OCI-LY7 (cell line): ENCODE measurements around the gene COG2. TPM values are rescaled to one million over a fixed set of nuclear protein-coding genes. Genes with fewer than 3 reads are reported as not detected.

ENCODE experiments used
- Bru-seq: library from RNA; stranded (reverse); fragments of 400-500 nt; gene quantifications from one replicate; lab custom pipeline; 2021; lab: Mats Ljungman, UMichigan
- BruChase-seq, 2 experiments: library from RNA; stranded (reverse); fragments of 400-500 nt; gene quantifications; one replicate each; lab custom pipeline; 2021; lab: Mats Ljungman, UMichigan
- BruUV-seq: library from RNA; stranded (reverse); fragments of 400-500 nt; replicated peaks from 2 replicates; lab custom pipeline; 2021; lab: Mats Ljungman, UMichigan
- CTCF ChIA-PET: fragments of 300-600 bp; sonication (Branson Sonifier 250); formaldehyde crosslinking; loops from one replicate; lab custom pipeline; 2022; ENCODE audit warnings: antibody characterized with exemption; ENCODE audit not compliant: unreplicated experiment; lab: Charles Lee
- POLR2A ChIA-PET: fragments of 300-600 bp; sonication (Branson Sonifier 250); formaldehyde crosslinking; loops from one replicate; lab custom pipeline; 2022; ENCODE audit warnings: antibody characterized with exemption; lab: Charles Lee
- DNase-seq: peaks from one replicate; pipeline ENCODE4 v3.0.0-alpha.2; 2015; ENCODE audit warnings: low spot score
- H2AFZ ChIP-seq: fragments of 200-600 bp; sonication (generic), shearing (Covaris generic); 2 replicates; pipeline ENCODE4 v1.6.1; 2014; ENCODE audit warnings: mild to moderate bottlenecking, antibody characterized with exemption, low read length, moderate library complexity
- H3K27ac ChIP-seq: fragments of 200-600 bp; sonication (generic); 2 replicates; pipeline ENCODE4 v1.5.1; 2014; ENCODE audit warnings: mixed run types, low read depth, mild to moderate bottlenecking, moderate library complexity, low read length, inconsistent platforms; ENCODE audit not compliant: poor library complexity, severe bottlenecking
- H3K36me3 ChIP-seq: fragments of 200-600 bp; sonication (generic); 2 replicates; pipeline ENCODE4 v1.6.1; 2014; ENCODE audit warnings: mild to moderate bottlenecking, antibody characterized with exemption, low read length, moderate library complexity, mixed read lengths; ENCODE audit not compliant: insufficient read depth
- H3K4me1 ChIP-seq: fragments of 200-600 bp; sonication (generic); 2 replicates; pipeline ENCODE4 v1.5.1; 2014; ENCODE audit warnings: mild to moderate bottlenecking, low read length; ENCODE audit not compliant: insufficient read depth, poor library complexity, severe bottlenecking
- H3K4me2 ChIP-seq: fragments of 200-600 bp; sonication (generic); 2 replicates; pipeline ENCODE4 v1.6.1; 2014; ENCODE audit warnings: mild to moderate bottlenecking, low read length
- H3K4me3 ChIP-seq: fragments of 200-600 bp; sonication (generic); 2 replicates; pipeline ENCODE4 v1.5.1; 2014; ENCODE audit warnings: mild to moderate bottlenecking, low read depth, low read length; ENCODE audit not compliant: poor library complexity, severe bottlenecking
- H3K79me2 ChIP-seq: fragments of 200-600 bp; sonication (generic); 2 replicates; pipeline ENCODE4 v1.6.1; 2016; ENCODE audit warnings: low read depth, mild to moderate bottlenecking, low read length, moderate library complexity, mixed read lengths; ENCODE audit not compliant: insufficient read depth
- H3K9me2 ChIP-seq: fragments of 200-600 bp; sonication (generic); 2 replicates; pipeline ENCODE4 v1.6.1; 2016; ENCODE audit warnings: mild to moderate bottlenecking, low read length, mixed read lengths; ENCODE audit not compliant: insufficient read depth
- H3K9me3 ChIP-seq: fragments of 200-600 bp; sonication (generic); 2 replicates; pipeline ENCODE4 v1.6.1; 2014; ENCODE audit warnings: mild to moderate bottlenecking, mixed run types, low read length, mixed read lengths
- H4K20me1 ChIP-seq: fragments of 200-600 bp; sonication (generic); 2 replicates; pipeline ENCODE4 v1.6.1; 2014; ENCODE audit warnings: mild to moderate bottlenecking, antibody characterized with exemption, low read length, moderate library complexity, mixed read lengths; ENCODE audit not compliant: insufficient read depth
- CTCF ChIP-seq: fragments of 200-600 bp; sonication (generic); conservative IDR thresholded peaks from 2 replicates; pipeline ENCODE4 v1.5.1; 2014; ENCODE audit warnings: mild to moderate bottlenecking, antibody characterized with exemption, low read length, moderate library complexity, mixed read lengths
- EZH2phosphoT487 ChIP-seq: fragments of 200-600 bp; sonication (generic); IDR thresholded peaks from 2 replicates; pipeline ENCODE4 v1.6.1; 2018; ENCODE audit warnings: low read depth, borderline replicate concordance, mild to moderate bottlenecking, mixed run types, antibody characterized with exemption, low read length, moderate library complexity, mixed read lengths
- intact Hi-C: fragments of 100-400 bp; cut with micrococcal nuclease; formaldehyde crosslinking; loops from one replicate; pipeline ENCODE4 v1.10.0; 2022; ENCODE audit not compliant: unreplicated experiment
- long read RNA-seq: library from polyadenylated mRNA; stranded (forward); transcript quantifications from one replicate; pipeline ENCODE4 v2.0.0, GENCODE V29; 2022
- total RNA-seq, 2 experiments: library from RNA; depleted of rRNA in 1 of 2; stranded (reverse); fragments of >200 nt in 1 of 2; shearing (Covaris generic) in 1 of 2; gene quantifications; 2 replicates each; pipeline ENCODE4 v1.2.3, GENCODE V29; 2014 to 2022

The COG2 gene
- total RNA-seq (2014; rRNA removed; shearing (Covaris generic)) (30.5 and 47.9 TPM in 2 replicates), total RNA-seq (2022) (33.8 and 35.3 TPM in 2 replicates), Bru-seq, nascent RNA (percentile 83 among the genes with signal in this experiment), BruChase-seq, experiment 1, labeled RNA remaining after a 6-hour chase (percentile 58 among the genes with signal in this experiment), BruChase-seq, experiment 2, labeled RNA remaining after a 2-hour chase (percentile 65 among the genes with signal in this experiment)
- long read RNA-seq, transcript COG2-202 (18 exons, 2,921 nt): major isoform, 45 of 85 reads
- long read RNA-seq, partial matches to known transcripts: 25 of 85 reads
- long read RNA-seq, other reads (novel, unspliced or antisense): 12 of 85 reads

- TF ChIP-seq EZH2phosphoT487: no peak
- peak; percentile 89 for TF ChIP-seq CTCF
- intact Hi-C loops: loop anchor here (1.0 to 5.0 kb wide), 4 partner anchors 225 to 885 kb away; partner anchors contain the start of genes ARV1, C1orf198, TSNAX and TTC13
- H3K27ac ChIP-seq: peak within 1 kb of the TSS; percentile 41
- BruUV-seq: no TSS peak
- peak within 1 kb of the TSS; percentile 95 for H3K4me2 ChIP-seq
- no peaks in the 10 kb centered on the region for H3K9me3 ChIP-seq
- H3K9me2 ChIP-seq: no peaks in the 10 kb centered on the region
- peak within 1 kb of the TSS; percentile 42 for H2AFZ ChIP-seq
- peaks cover 48% of the 10 kb centered on the region for H3K79me2 ChIP-seq
- ChIA-PET CTCF (interaction anchor here (0.6 to 1.0 kb wide), 2 partner anchors 9 kb away, joined by 3 read pairs; no protein-coding TSS in a partner anchor), POLR2A (interaction anchor here (0.5 to 1.6 kb wide), 11 partner anchors 9 to 967 kb away, joined by 3 to 5 read pairs (median 3); partner anchors contain the start of genes AGT, EXOC8 and SPRTN)
- peak within 1 kb of the TSS; percentile 82 for H3K4me3 ChIP-seq
- DNase-seq: peak; percentile 95
- peaks cover 19% of the 10 kb centered on the region for H4K20me1 ChIP-seq
- peaks cover 18% of the 10 kb centered on the region for H3K4me1 ChIP-seq
- H3K36me3 ChIP-seq: peaks cover 12% of the 10 kb centered on the region
Measured at GRCh38 chr1:230642263-230642959, at the start of gene COG2. TSS of gene COG2 (plus strand) at chr1:230642481. CDS start at chr1:230642607, 126 bp downstream.

GRCh38 chr1:230592848-230593414 lies 49.4 kb upstream of the COG2 start:
- H3K9me3 ChIP-seq: no peaks in the 10 kb centered on the region
- ChIA-PET CTCF (no interaction called here), POLR2A (no interaction called here)
- H3K4me1 ChIP-seq: no peaks in the 10 kb centered on the region
- intact Hi-C loops: no loop called here
- no TSS peak for BruUV-seq
- DNase-seq: no peak
- TF ChIP-seq EZH2phosphoT487: no peak
- no peak for TF ChIP-seq CTCF
- H2AFZ ChIP-seq: no peak overlapping the region
- no peaks in the 10 kb centered on the region for H4K20me1 ChIP-seq
- H3K4me2 ChIP-seq: no peak overlapping the region
- no peaks in the 10 kb centered on the region for H3K79me2 ChIP-seq
- H3K36me3 ChIP-seq: no peaks in the 10 kb centered on the region
- H3K4me3 ChIP-seq: no peak overlapping the region
- no peaks in the 10 kb centered on the region for H3K9me2 ChIP-seq
- no peak overlapping the region for H3K27ac ChIP-seq
